Mucosa of descending colon (tissue), 3 donors: Measurements from ENCODE around the gene PPARD. TPM values are rescaled to one million over a fixed set of nuclear protein-coding genes. Genes with fewer than 3 reads are reported as not detected.
A peak's percentile ranks its signal among the peaks of the same experiment; 100 is the strongest.

Experiments used
- ATAC-seq: fragments of 200-7000 bp; cut with Tn5 transposase; one replicate; pipeline ENCODE4 v1.9.1; 2020; ENCODE audit warnings: mild to moderate bottlenecking, moderate library complexity
- DNase-seq, 3 donors: peaks; one replicate each; pipeline ENCODE4 v3.0.0-alpha.2; 2020
- H3K36me3 ChIP-seq: fragments of 200-600 bp; one replicate; pipeline ENCODE4 v1.8.0; 2021; ENCODE audit warnings: low read depth, mild to moderate bottlenecking
- H3K4me1 ChIP-seq: fragments of 200-600 bp; one replicate; pipeline ENCODE4 v1.8.0; 2021; ENCODE audit warnings: low read depth, mild to moderate bottlenecking
- H3K4me3 ChIP-seq: fragments of 200-600 bp; one replicate; pipeline ENCODE4 v1.8.0; 2021; ENCODE audit warnings: mild to moderate bottlenecking
- H3K9me3 ChIP-seq: fragments of 200-600 bp; one replicate; pipeline ENCODE4 v1.8.0; 2021; ENCODE audit warnings: mild to moderate bottlenecking
- intact Hi-C, 2 donors: fragments of 100-400 bp; cut with DNase I in 1 of 2; cut with micrococcal nuclease in 1 of 2; formaldehyde crosslinking; loops; one replicate each; pipeline versions ENCODE4 v1.11.0 to v1.11.1; 2022; cut with DNase I, micrococcal nuclease
- long read RNA-seq, 2 donors: library from polyadenylated mRNA; unstranded; transcript quantifications; one replicate each; pipeline ENCODE4 v2.0.0, GENCODE V29; 2019 to 2021
- total RNA-seq, 3 donors: library from RNA; stranded (reverse); fragmentation: NEBNext Ultra II Directional in 2 of 3; extraction: Animal tissue kit (Norgen Biotek cat#: 25700) in 2 of 3; gene quantifications; one replicate each; pipeline versions ENCODE4 v1.2.1 to v1.2.4, GENCODE V29; 2021 to 2023
- TF ChIP-seq, protein P1 (sequence below): fragments of 200-600 bp; IDR thresholded peaks from one replicate; pipeline ENCODE4 v1.8.0; 2022; ENCODE audit warnings: antibody characterized with exemption, mild to moderate bottlenecking
- donor health status: DM: no; HTN: no; CAD: no; lungs with moderate emphysema.
- donor health status: DM: no; HTN: no; CAD: no.
- donor health status: DM: no; HTN: yes; CAD: no.

PPARD gene
- total RNA-seq, result 10 to 100 TPM; 44.4 to 66.7 (median 65.6) TPM
- long read RNA-seq, donor 1, transcript PPARD-203 (8 exons, 3,747 nt), result major isoform, 5 of 38 reads
- long read RNA-seq, donor 1, partial matches to known transcripts, result 18 of 38 reads
- long read RNA-seq, donor 1, other reads (novel, unspliced or antisense), result 14 of 38 reads
- long read RNA-seq, donor 2, partial matches to known transcripts, result 1 of 12 reads
- long read RNA-seq, donor 2, other reads (novel, unspliced or antisense), result 11 of 12 reads

DNA sequence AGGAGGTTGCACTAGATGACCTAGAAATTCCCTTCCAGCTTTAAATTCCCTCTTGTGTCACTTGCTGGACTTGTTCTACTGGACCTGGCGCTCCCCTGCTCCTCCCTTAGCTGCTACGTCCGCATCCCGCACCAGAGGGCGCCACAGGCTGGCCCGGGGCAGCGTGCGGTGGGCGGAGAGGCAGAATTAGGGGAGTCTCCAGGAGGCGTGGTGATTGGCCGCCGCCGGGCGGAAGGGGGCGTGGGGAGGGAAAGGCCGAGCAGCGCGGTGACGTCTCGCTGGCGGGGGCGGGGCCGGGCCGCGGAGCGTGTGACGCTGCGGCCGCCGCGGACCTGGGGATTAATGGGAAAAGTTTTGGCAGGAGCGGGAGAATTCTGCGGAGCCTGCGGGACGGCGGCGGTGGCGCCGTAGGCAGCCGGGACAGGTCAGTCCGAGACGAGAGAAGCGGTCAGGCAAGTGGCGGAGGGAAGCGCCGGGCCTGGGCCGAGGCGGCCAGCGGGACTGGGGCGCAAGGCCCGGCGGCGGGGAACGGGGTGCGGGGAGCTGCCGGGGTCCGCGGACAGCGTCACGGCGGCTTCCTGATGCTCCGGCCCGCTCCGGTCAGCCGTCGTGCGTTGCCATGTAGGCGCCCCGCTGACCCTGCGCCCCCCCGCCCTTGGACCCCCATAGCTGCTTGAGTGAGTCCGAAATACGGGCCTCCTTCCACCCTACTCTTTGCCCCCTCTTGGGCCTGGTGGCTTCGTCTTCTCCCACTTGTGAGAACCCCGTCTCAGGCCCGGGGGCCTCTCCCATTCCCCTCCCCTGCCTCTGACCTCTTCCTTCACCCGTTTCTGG is at the start of gene PPARD:
Gene PPARD (plus strand): TSS at position 301 of the 834 bp plus-strand sequence. CDS start 68,530 bp downstream, outside the sequence.
- TF ChIP-seq, protein P1, sequence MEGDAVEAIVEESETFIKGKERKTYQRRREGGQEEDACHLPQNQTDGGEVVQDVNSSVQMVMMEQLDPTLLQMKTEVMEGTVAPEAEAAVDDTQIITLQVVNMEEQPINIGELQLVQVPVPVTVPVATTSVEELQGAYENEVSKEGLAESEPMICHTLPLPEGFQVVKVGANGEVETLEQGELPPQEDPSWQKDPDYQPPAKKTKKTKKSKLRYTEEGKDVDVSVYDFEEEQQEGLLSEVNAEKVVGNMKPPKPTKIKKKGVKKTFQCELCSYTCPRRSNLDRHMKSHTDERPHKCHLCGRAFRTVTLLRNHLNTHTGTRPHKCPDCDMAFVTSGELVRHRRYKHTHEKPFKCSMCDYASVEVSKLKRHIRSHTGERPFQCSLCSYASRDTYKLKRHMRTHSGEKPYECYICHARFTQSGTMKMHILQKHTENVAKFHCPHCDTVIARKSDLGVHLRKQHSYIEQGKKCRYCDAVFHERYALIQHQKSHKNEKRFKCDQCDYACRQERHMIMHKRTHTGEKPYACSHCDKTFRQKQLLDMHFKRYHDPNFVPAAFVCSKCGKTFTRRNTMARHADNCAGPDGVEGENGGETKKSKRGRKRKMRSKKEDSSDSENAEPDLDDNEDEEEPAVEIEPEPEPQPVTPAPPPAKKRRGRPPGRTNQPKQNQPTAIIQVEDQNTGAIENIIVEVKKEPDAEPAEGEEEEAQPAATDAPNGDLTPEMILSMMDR, result peak; percentile 98
- ATAC-seq, result peak; percentile 100

DNA sequence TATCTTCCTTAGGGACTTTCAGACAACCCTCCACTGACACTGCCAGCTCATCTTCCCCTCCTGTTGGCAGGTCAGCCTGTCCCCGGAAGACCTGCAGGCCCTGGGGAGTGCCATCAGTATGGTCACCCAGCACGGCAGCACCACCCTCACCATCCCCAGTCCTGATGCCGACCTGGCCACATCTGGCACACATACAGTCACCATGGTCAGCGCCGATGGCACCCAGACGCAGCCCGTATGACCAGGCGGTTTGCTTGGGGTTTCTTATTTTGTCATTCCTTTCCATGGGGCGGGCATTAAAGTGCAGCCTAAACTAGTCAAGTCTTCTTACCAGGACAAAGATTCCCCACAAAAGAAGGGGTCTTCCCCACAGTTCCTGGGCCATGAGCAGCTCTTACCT is 48.7 kb upstream of the PPARD start:
- ATAC-seq, result no peak
- intact Hi-C loops, result no loop called here
- H3K4me3 ChIP-seq, result no peak overlapping the region
- peaks cover 8% of the 10 kb centered on the region for H3K4me1 ChIP-seq
- TF ChIP-seq, protein P1, result no peak
- no peaks in the 10 kb centered on the region for H3K36me3 ChIP-seq
- no peaks in the 10 kb centered on the region for H3K9me3 ChIP-seq
- no peak for DNase-seq

More for the DNA sequence above, at the start of gene PPARD:
- Histone ChIP-seq H3K4me3 (peak within 1 kb of the TSS; percentile 50), H3K9me3 (no peaks in the 10 kb centered on the region), H3K4me1 (peaks cover 24% of the 10 kb centered on the region), H3K36me3 (no peaks in the 10 kb centered on the region)
- DNase-seq, result peak; percentile 98 to 100 (median 99)
- intact Hi-C loops, result loop anchor here (5.0 kb wide), 1 partner anchor 105 kb away; no protein-coding TSS in a partner anchor

DNA sequence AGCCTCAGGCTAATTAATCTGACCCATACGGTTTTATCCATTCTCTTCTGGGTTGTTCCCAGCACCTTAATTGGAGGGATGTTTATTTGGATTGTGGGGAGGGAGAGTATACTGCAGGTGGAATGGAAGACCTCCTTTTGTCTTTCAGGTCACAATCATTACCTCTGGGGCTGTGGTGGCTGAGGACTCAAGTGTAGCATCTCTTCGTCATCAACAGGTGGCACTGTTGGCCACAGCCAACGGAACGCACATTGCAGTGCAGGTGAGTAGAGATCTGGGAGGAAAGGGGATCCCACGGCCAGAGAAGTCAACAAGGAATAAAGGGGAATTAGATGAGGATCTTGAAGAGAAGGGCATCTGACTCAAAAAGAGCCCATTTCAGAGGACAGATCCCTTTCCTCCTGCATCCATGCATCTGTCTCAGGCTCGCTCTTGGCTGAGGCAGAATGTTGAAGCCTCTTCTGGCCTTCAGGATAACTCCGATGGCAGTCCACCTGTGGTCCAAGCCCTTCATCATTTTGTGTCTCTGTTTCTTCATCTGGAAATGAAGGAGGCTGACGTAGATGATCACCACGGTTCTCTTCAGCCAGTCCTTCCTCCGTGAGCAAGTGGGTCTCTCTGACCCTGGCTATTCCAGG is 47.9 kb upstream of the PPARD start:
- Histone ChIP-seq H3K9me3 (no peaks in the 10 kb centered on the region), H3K4me3 (no peak overlapping the region), H3K4me1 (peaks cover 8% of the 10 kb centered on the region), H3K36me3 (no peaks in the 10 kb centered on the region)
- TF ChIP-seq, protein P1, result peak; percentile 69
- ATAC-seq (peak; percentile 48), DNase-seq (peak in 1 of 3 donors; percentile 49)
- intact Hi-C loops, result no loop called here

DNA sequence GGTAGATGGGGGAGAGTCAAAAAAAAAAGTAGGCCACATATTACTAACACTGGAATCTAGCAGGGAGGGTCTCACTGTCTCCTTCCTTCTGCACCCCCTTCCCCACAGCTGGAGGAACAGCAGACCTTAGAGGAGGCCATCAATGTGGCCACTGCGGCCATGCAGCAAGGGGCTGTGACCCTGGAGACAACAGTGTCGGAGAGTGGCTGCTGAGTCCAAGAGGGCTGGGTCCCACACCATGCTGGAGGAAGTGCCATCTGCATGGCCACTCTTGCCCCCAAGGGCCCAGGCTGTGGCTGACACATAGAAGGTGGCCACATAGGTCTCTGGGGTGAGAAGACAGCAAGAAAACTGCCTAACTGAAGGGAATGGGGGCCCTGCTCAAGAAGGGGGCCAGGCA is 47.3 kb upstream of the PPARD start:
- Histone ChIP-seq H3K4me1 (peaks cover 8% of the 10 kb centered on the region), H3K4me3 (no peak overlapping the region), H3K36me3 (no peaks in the 10 kb centered on the region), H3K9me3 (no peaks in the 10 kb centered on the region)
- no peak for ATAC-seq
- TF ChIP-seq, protein P1, result no peak
- no peak for DNase-seq
- intact Hi-C loops, result no loop called here

DNA sequence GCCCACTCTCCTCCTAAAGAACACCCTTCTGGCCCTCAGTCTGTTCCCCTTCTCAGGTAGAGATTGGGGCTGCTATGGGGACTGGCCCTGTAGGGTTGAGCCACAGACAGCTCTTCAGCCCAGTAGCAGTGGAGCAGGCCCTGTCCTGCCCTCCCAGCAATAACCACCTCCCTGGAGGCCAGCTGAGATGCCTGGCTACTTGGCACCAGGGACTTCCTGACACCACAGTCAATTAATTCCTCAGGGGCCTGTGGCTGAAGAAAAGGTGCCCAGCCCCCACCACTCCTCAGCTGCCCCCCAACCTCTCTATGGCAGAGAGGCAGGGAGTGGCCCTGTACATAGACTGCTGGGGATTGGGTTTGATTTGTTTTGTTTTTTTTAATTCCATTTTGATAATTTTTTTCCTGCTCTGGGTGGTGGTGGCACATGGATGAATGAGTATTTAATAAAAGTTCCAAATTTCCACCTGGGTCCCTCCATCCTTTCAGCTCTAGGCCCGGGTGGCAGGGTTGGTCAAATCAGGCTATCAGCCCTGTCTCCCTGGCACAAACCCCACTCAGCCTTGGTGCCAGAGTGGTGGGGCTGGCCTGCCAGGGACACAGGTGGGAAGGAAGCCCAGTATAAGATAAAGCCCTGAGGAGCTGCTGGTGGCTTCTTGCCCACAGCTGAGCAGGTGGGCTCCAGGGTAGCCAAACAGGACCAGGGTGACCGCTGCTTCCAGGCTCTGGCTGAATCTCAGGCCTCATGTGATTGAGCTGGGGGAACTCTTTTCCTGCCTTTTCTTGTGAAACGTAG is 46.6 kb upstream of the PPARD start:
- no peak for DNase-seq

More for the DNA sequence above, 46.6 kb upstream of the PPARD start:
- no peak overlapping the region for H3K4me3 ChIP-seq
- intact Hi-C loops, result no loop called here
- ATAC-seq, result no peak
- peaks cover 13% of the 10 kb centered on the region for H3K4me1 ChIP-seq
- H3K36me3 ChIP-seq, result no peaks in the 10 kb centered on the region
- TF ChIP-seq, protein P1, result no peak
- H3K9me3 ChIP-seq, result no peaks in the 10 kb centered on the region
